Mammary epithelial cell (primary cell): ENCODE measurements around the gene IPO9.

ENCODE experiments used
- CTCF ChIP-seq, 2 donors: IDR thresholded peaks in 1 of 2; conservative IDR thresholded peaks in 1 of 2; 2 replicates each; pipeline ENCODE4 v1.5.1; 2011 to 2012; ENCODE audit warnings: inconsistent platforms in 2 of 2, low read length in 2 of 2, mild to moderate bottlenecking in 2 of 2, control low read depth in 1 of 2, low read depth in 1 of 2; ENCODE audit not compliant: insufficient read depth in 1 of 2; ENCODE audit errors: extremely low read depth in 1 of 2
- EZH2 ChIP-seq: IDR thresholded peaks from 2 replicates; pipeline ENCODE4 v1.6.1; 2012; ENCODE audit warnings: low read length, inconsistent platforms, borderline replicate concordance

- TF ChIP-seq CTCF (conservative IDR thresholded peaks at IDR 0.05 in 1 of 2, IDR thresholded peaks at IDR 0.05 in 1 of 2; ENCODE audit: extremely low read depth in 1 of 2, insufficient read depth in 1 of 2, low read depth in 1 of 2, low read length in 2 of 2), result no peak
- no peak for TF ChIP-seq EZH2
Observed at GRCh38 chr1:201845331-201846083, 16.6 kb downstream of the IPO9 start.
